SK-N-SH (cell line): ENCODE data around the gene ZNRF4. TPM values are rescaled to one million over a fixed set of nuclear protein-coding genes. Genes with fewer than 3 reads are reported as not detected.

Experiments
- CTCF ChIA-PET: fragments of 300-600, 350-600 bp; formaldehyde crosslinking; extraction: SDS; loops from one replicate; lab custom pipeline; 2021; lab: Yijun Ruan, JAX
- POLR2A ChIA-PET: fragments of 350-600 bp; sonication (Branson Sonifier 250); formaldehyde crosslinking; extraction: SDS; loops from one replicate; lab custom pipeline; 2020; ENCODE audit warnings: antibody characterized with exemption, inconsistent platforms; lab: Yijun Ruan, JAX
- DNase-seq: peaks from one replicate; pipeline ENCODE4 v3.0.0; 2012
- H2AFZ ChIP-seq: fragments of 200-600 bp; sonication (generic); 2 replicates; pipeline ENCODE4 v1.8.1; 2016; ENCODE audit warnings: antibody characterized with exemption, mild to moderate bottlenecking, low read depth
- H3F3A ChIP-seq: fragments of 200-600 bp; sonication (generic); replicated peaks from 2 replicates; pipeline ENCODE3; 2016; ENCODE audit warnings: antibody characterized with exemption, mild to moderate bottlenecking; ENCODE audit not compliant: insufficient read depth
- H3K27ac ChIP-seq, 2 experiments: fragments of 200-500 bp in 1 of 2; fragments of 200-600 bp in 1 of 2; sonication (Bioruptor generic) in 1 of 2; sonication (generic), shearing (Covaris generic) in 1 of 2; 2 replicates each; pipeline versions ENCODE4 v1.5.1 to v1.6.1; 2014 to 2016; ENCODE audit warnings: low read depth in 2 of 2, inconsistent platforms in 1 of 2, low read length in 1 of 2, mild to moderate bottlenecking in 1 of 2, mixed read lengths in 1 of 2
- H3K27me3 ChIP-seq: fragments of 200-600 bp; sonication (generic), shearing (Covaris generic); 2 replicates; pipeline ENCODE4 v1.6.1; 2016; ENCODE audit warnings: mixed run types; ENCODE audit not compliant: insufficient read depth
- H3K36me3 ChIP-seq, 2 experiments: fragments of 200-500 bp in 1 of 2; fragments of 200-600 bp in 1 of 2; sonication (Bioruptor generic) in 1 of 2; sonication (generic) in 1 of 2; replicated peaks in 1 of 2; 2 replicates each; pipeline versions ENCODE3 to v1.5.1; 2014 to 2016; ENCODE audit warnings: low read length in 1 of 2, mild to moderate bottlenecking in 1 of 2; ENCODE audit not compliant: insufficient read depth in 2 of 2, control insufficient read depth in 1 of 2
- H3K4me1 ChIP-seq, 2 experiments: fragments of 200-500 bp in 1 of 2; fragments of 200-600 bp in 1 of 2; sonication (Bioruptor generic) in 1 of 2; sonication (generic), shearing (Covaris generic) in 1 of 2; 2 replicates each; pipeline versions ENCODE4 v1.5.1 to v1.6.1; 2014 to 2016; ENCODE audit warnings: low read depth in 1 of 2, low read length in 1 of 2, mixed run types in 1 of 2; ENCODE audit not compliant: insufficient read depth in 2 of 2, control insufficient read depth in 1 of 2
- H3K4me2 ChIP-seq: fragments of 200-600 bp; sonication (generic), shearing (Covaris generic); 2 replicates; pipeline ENCODE4 v1.6.1; 2017; ENCODE audit warnings: mixed run types
- H3K4me3 ChIP-seq, 2 experiments: fragments of 200-500 bp in 1 of 2; fragments of 200-600 bp in 1 of 2; sonication (Bioruptor generic) in 1 of 2; sonication (generic), shearing (Covaris generic) in 1 of 2; 2 replicates each; pipeline versions ENCODE4 v1.5.1 to v1.8.1; 2014 to 2016; ENCODE audit warnings: low read depth in 2 of 2, inconsistent platforms in 1 of 2, low read length in 1 of 2, mild to moderate bottlenecking in 1 of 2, mixed read lengths in 1 of 2, moderate library complexity in 1 of 2
- H3K79me2 ChIP-seq: fragments of 200-600 bp; sonication (generic); 2 replicates; pipeline ENCODE4 v1.8.1; 2017; ENCODE audit warnings: mild to moderate bottlenecking; ENCODE audit not compliant: insufficient read depth
- H3K9ac ChIP-seq: fragments of 200-600 bp; sonication (generic); 2 replicates; pipeline ENCODE4 v1.6.1; 2017; ENCODE audit warnings: mixed run types
- H3K9me2 ChIP-seq: fragments of 200-600 bp; sonication (generic); 2 replicates; pipeline ENCODE4 v1.6.1; 2017; ENCODE audit warnings: mixed run types
- H3K9me3 ChIP-seq: fragments of 200-600 bp; sonication (generic); 2 replicates; pipeline ENCODE4 v1.6.1; 2017; ENCODE audit warnings: mixed run types, mild to moderate bottlenecking, moderate library complexity
- H4K20me1 ChIP-seq: fragments of 200-600 bp; sonication (generic); 2 replicates; pipeline ENCODE4 v1.6.1; 2017; ENCODE audit warnings: mild to moderate bottlenecking, mixed run types; ENCODE audit not compliant: insufficient read depth
- CHD2 ChIP-seq: fragments of 150-350 bp; IDR thresholded peaks from 2 replicates; pipeline ENCODE4 v1.6.1; 2018; ENCODE audit warnings: low read length; ENCODE audit not compliant: partially characterized antibody
- ELF1 ChIP-seq: IDR thresholded peaks from 2 replicates; pipeline ENCODE4 v1.4.0; 2012
- EP300 ChIP-seq, 2 experiments: IDR thresholded peaks; 2 replicates each; pipeline versions ENCODE4 v1.4.0 to v1.6.1; 2012; ENCODE audit warnings: borderline replicate concordance in 1 of 2, low read depth in 1 of 2, low read length in 1 of 2
- FOXJ3 ChIP-seq: sonication (generic); formaldehyde crosslinking; IDR thresholded peaks from 2 replicates; pipeline ENCODE4 v1.5.1; 2020; ENCODE audit warnings: mild to moderate bottlenecking, missing genetic modification reagents
- GABPA ChIP-seq: IDR thresholded peaks from 2 replicates; pipeline ENCODE4 v1.4.0; 2012; ENCODE audit warnings: low read depth, mild to moderate bottlenecking
- JUND ChIP-seq: IDR thresholded peaks from 2 replicates; pipeline ENCODE4 v1.4.0; 2012
- MEF2A ChIP-seq: IDR thresholded peaks from 2 replicates; pipeline ENCODE4 v1.4.0; 2012; ENCODE audit warnings: low read depth, borderline replicate concordance
- MXI1 ChIP-seq: IDR thresholded peaks from 2 replicates; pipeline ENCODE4 v1.6.1; 2012; ENCODE audit warnings: mild to moderate bottlenecking, low read depth, low read length, improper control_type of control experiment
- NFIC ChIP-seq: IDR thresholded peaks from 2 replicates; pipeline ENCODE4 v1.4.0; 2012; ENCODE audit warnings: borderline replicate concordance
- POLR2AphosphoS5 ChIP-seq: IDR thresholded peaks from 2 replicates; pipeline ENCODE4 v1.6.1; 2012; ENCODE audit warnings: low read depth, low read length
- RCOR1 ChIP-seq: fragments of 150-350 bp; IDR thresholded peaks from 2 replicates; pipeline ENCODE4 v1.6.1; 2017; ENCODE audit warnings: antibody characterized with exemption, low read length
- REST ChIP-seq: IDR thresholded peaks from 2 replicates; pipeline ENCODE4 v1.6.1; 2012; ENCODE audit warnings: mild to moderate bottlenecking, low read depth, low read length, moderate library complexity
- RFX5 ChIP-seq: IDR thresholded peaks from 2 replicates; pipeline ENCODE4 v1.6.1; 2012; ENCODE audit warnings: mild to moderate bottlenecking, improper control_type of control experiment, low read length
- RXRA ChIP-seq: IDR thresholded peaks from 2 replicates; pipeline ENCODE4 v1.4.0; 2012; ENCODE audit warnings: low read depth, mild to moderate bottlenecking, borderline replicate concordance
- TCF12 ChIP-seq: IDR thresholded peaks from 2 replicates; pipeline ENCODE4 v1.4.0; 2012
- USF2 ChIP-seq: fragments of 150-350 bp; IDR thresholded peaks from 2 replicates; pipeline ENCODE4 v1.6.1; 2017; ENCODE audit warnings: antibody characterized with exemption, low read length, low read depth, borderline replicate concordance
- YY1 ChIP-seq: IDR thresholded peaks from 2 replicates; pipeline ENCODE4 v1.4.0; 2012; ENCODE audit warnings: low read depth, mild to moderate bottlenecking
- WGBS: methylation state at CpG from one replicate; pipeline ENCODE4 v1.1.6; 2017; ENCODE audit warnings: low lambda C conversion rate; 5-methylcytosine and 5-hydroxymethylcytosine counted together
- polyA plus RNA-seq, 3 experiments: library from polyadenylated mRNA; depleted of rRNA; stranded (reverse); fragments of >200 nt; gene quantifications; 2 replicates each; pipeline ENCODE4 v1.2.3, GENCODE V29; 2012
- TF ChIP-seq, protein P1 (sequence below): fragments of 150-350 bp; IDR thresholded peaks from 2 replicates; pipeline ENCODE4 v1.6.1; 2016; ENCODE audit warnings: mild to moderate bottlenecking, low read depth, low read length
- TF ChIP-seq, protein P2 (sequence below): IDR thresholded peaks from 2 replicates; pipeline ENCODE4 v1.4.0; 2012; ENCODE audit warnings: low read depth, borderline replicate concordance
- TF ChIP-seq, protein P3 (sequence below): IDR thresholded peaks from 2 replicates; pipeline ENCODE4; 2012

Gene ZNRF4
- polyA plus RNA-seq, 1 of the 3 experiments (the other 2 are of a cell fraction) = not detected

DNA sequence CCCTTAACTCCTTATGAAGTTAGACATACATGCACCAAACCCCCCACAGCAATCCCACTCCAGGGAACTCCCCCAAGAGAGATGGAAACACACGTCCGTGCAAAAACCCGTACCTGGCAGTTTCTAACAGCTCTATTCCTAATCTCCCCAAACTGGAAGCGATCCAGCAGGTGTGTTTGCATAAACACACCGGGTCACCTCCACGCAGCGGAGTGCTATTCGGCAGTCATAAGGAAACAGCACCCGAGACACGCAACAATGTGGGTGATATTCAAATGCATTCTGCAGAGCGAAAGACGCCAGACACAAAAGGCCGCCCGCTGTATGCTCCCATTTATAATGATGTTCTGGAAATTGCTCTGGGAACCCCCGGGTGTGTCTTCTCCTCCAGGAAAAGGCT lies 6.8 kb upstream of the ZNRF4 start (continued):
- no peak for TF ChIP-seq TCF12
- TF ChIP-seq, protein P1, sequence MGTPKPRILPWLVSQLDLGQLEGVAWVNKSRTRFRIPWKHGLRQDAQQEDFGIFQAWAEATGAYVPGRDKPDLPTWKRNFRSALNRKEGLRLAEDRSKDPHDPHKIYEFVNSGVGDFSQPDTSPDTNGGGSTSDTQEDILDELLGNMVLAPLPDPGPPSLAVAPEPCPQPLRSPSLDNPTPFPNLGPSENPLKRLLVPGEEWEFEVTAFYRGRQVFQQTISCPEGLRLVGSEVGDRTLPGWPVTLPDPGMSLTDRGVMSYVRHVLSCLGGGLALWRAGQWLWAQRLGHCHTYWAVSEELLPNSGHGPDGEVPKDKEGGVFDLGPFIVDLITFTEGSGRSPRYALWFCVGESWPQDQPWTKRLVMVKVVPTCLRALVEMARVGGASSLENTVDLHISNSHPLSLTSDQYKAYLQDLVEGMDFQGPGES = no peak
- no peak for TF ChIP-seq MXI1
- TF ChIP-seq RFX5 = no peak
- TF ChIP-seq, protein P2, sequence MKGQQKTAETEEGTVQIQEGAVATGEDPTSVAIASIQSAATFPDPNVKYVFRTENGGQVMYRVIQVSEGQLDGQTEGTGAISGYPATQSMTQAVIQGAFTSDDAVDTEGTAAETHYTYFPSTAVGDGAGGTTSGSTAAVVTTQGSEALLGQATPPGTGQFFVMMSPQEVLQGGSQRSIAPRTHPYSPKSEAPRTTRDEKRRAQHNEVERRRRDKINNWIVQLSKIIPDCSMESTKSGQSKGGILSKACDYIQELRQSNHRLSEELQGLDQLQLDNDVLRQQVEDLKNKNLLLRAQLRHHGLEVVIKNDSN = no peak

DNA sequence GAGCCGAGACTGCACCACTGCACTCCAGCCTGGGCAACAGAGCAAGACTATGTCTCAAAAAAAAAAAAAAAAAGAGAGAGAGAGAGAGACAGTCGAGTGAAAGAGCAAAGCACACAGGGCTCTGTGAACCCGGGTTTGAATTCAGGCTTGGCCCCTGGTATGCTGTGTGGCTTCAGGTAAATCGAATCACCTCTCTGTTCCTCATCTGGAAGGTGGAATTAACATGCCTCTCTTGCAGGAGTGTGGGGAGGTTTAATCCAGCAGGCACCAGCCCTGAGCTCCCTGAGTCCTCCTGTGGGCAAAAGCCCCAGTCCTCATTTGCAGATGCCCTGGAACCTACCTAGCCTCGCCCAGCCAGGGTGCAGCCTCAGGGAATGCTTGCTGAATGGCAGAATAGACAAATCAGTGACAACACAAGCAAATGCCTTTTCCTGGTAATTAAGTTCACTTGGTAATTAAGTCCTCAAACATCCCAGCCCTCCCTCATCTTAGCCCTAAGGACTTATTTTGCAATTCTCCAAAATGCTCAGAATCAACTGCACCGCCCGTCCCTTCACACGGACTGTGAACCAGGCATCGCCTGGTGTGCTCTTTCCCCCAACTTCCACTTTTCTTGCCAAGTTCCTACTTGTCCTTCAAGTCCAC lies 4.6 kb upstream of the ZNRF4 start:
- no peak overlapping the region for H3K27ac ChIP-seq
- H2AFZ ChIP-seq = no peak overlapping the region
- no peaks in the 10 kb centered on the region for H3K36me3 ChIP-seq
- WGBS = 19% methylated on average over 9 of the region's 9 CpGs
- TF ChIP-seq REST (no peak), ELF1 (no peak)
- TF ChIP-seq, all 33 proteins: peak for 0
- ChIA-PET CTCF (interaction anchor here (0.6 to 2.6 kb wide), 2 partner anchors 11 to 18 kb away, joined by 4 to 6 read pairs; no protein-coding TSS in a partner anchor), POLR2A (no interaction called here)
- H3K9ac ChIP-seq = no peak overlapping the region
- no peaks in the 10 kb centered on the region for H3K4me1 ChIP-seq
- no peaks in the 10 kb centered on the region for H3K9me3 ChIP-seq
- no peaks in the 10 kb centered on the region for H4K20me1 ChIP-seq
- H3K9me2 ChIP-seq = no peaks in the 10 kb centered on the region
- DNase-seq = no peak
- H3K4me3 ChIP-seq = no peak overlapping the region
- peaks cover 35% of the 10 kb centered on the region for H3K27me3 ChIP-seq
- no peaks in the 10 kb centered on the region for H3F3A ChIP-seq
- no peaks in the 10 kb centered on the region for H3K79me2 ChIP-seq
- no peak overlapping the region for H3K4me2 ChIP-seq

- H3K79me2 ChIP-seq = no peaks in the 10 kb centered on the region
- ChIA-PET CTCF (interaction anchor here (2.6 kb wide), 1 partner anchor 10 kb away, joined by 6 read pairs; no protein-coding TSS in a partner anchor), POLR2A (no interaction called here)
- no peaks in the 10 kb centered on the region for H3K9me2 ChIP-seq
- no peak overlapping the region for H3K27ac ChIP-seq
- H3K9me3 ChIP-seq = no peaks in the 10 kb centered on the region
- no peaks in the 10 kb centered on the region for H3F3A ChIP-seq
- H3K9ac ChIP-seq = no peak overlapping the region
- no peak for DNase-seq
- no peaks in the 10 kb centered on the region for H3K4me1 ChIP-seq
- no peak overlapping the region for H3K4me2 ChIP-seq
- WGBS = no CpG with 5 or more reads among the region's 10 CpGs
- H4K20me1 ChIP-seq = no peaks in the 10 kb centered on the region
- no peak overlapping the region for H2AFZ ChIP-seq
- H3K4me3 ChIP-seq = no peak overlapping the region
- H3K36me3 ChIP-seq = no peaks in the 10 kb centered on the region
- peaks cover 35% of the 10 kb centered on the region for H3K27me3 ChIP-seq
- TF ChIP-seq GABPA (no peak), NFIC (no peak), JUND (no peak), RCOR1 (no peak), MEF2A (no peak), RXRA (no peak), FOXJ3 (no peak), MXI1 (no peak), CHD2 (no peak), YY1 (no peak), POLR2AphosphoS5 (no peak), EP300 (IDR thresholded peaks at IDR 0.05; ENCODE audit: borderline replicate concordance in 1 of 2, low read depth in 1 of 2, low read length in 1 of 2) (no peak), USF2 (no peak)
- TF ChIP-seq, protein P3, sequence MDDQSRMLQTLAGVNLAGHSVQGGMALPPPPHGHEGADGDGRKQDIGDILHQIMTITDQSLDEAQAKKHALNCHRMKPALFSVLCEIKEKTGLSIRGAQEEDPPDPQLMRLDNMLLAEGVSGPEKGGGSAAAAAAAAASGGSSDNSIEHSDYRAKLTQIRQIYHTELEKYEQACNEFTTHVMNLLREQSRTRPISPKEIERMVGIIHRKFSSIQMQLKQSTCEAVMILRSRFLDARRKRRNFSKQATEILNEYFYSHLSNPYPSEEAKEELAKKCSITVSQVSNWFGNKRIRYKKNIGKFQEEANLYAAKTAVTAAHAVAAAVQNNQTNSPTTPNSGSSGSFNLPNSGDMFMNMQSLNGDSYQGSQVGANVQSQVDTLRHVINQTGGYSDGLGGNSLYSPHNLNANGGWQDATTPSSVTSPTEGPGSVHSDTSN = no peak
Measured at GRCh38 chr19:5451494-5451893, 3.7 kb upstream of the ZNRF4 start.
